ENCODE data around the gene PTBP3. TPM values are rescaled to one million over a fixed set of nuclear protein-coding genes. Genes with fewer than 3 reads are reported as not detected.

PTBP3 gene
- total RNA-seq, 1 experiment from 2014 or later: 100 TPM

- H3K27ac Mint-ChIP-seq: no peak overlapping the region
- POLR2A ChIA-PET: no interaction called here
- no peaks in the 10 kb centered on the region for H3K27me3 Mint-ChIP-seq (ENCODE audit: low read depth)
- ATAC-seq: no peak
- DNase-seq (ENCODE audit: low spot score): no peak
- TF ChIP-seq TEAD4 (CRISPR knock-in tag; IDR thresholded peaks at IDR 0.05) (no peak), ATF2 (CRISPR knock-in tag; IDR thresholded peaks at IDR 0.05; ENCODE audit: borderline replicate concordance, low read depth) (no peak), SMAD4 (CRISPR knock-in tag; IDR thresholded peaks at IDR 0.05) (no peak), NR2C2 (CRISPR knock-in tag; IDR thresholded peaks at IDR 0.05) (no peak), ETV6 (CRISPR knock-in tag; IDR thresholded peaks at IDR 0.05) (no peak), USF1 (CRISPR knock-in tag; IDR thresholded peaks at IDR 0.05) (no peak), ATF3 (CRISPR knock-in tag; conservative IDR thresholded peaks at IDR 0.05) (no peak), GABPB1 (CRISPR knock-in tag; IDR thresholded peaks at IDR 0.05) (no peak), FOXK1 (CRISPR knock-in tag; IDR thresholded peaks at IDR 0.05) (no peak), ZNF263 (CRISPR knock-in tag; IDR thresholded peaks at IDR 0.05; ENCODE audit: low read depth) (no peak), SMAD3 (CRISPR knock-in tag; IDR thresholded peaks at IDR 0.05; ENCODE audit: borderline replicate concordance) (no peak), HMGA2 (CRISPR knock-in tag; IDR thresholded peaks at IDR 0.05) (no peak), EMX1 (CRISPR knock-in tag; IDR thresholded peaks at IDR 0.05) (no peak)
- H3K36me3 Mint-ChIP-seq: no peaks in the 10 kb centered on the region
- CTCF ChIA-PET: no interaction called here
- peaks cover 10% of the 10 kb centered on the region for H3K4me1 Mint-ChIP-seq
- H3K9me3 Mint-ChIP-seq: peaks cover 8% of the 10 kb centered on the region
- H3K4me3 Mint-ChIP-seq: no peak overlapping the region
Observed at GRCh38 chr9:112198646-112199045, 134.8 kb downstream of the PTBP3 start.

GRCh38 chr9:112194969-112195431, 138.4 kb downstream of the PTBP3 start:
- H3K27ac Mint-ChIP-seq: no peak overlapping the region
- ChIA-PET CTCF (interaction anchor here (1.0 kb wide), 1 partner anchor 133 kb away, joined by 3 read pairs; no protein-coding TSS in a partner anchor), POLR2A (no interaction called here)
- peaks cover 16% of the 10 kb centered on the region for H3K4me1 Mint-ChIP-seq
- H3K27me3 Mint-ChIP-seq (ENCODE audit: low read depth): no peaks in the 10 kb centered on the region
- H3K4me3 Mint-ChIP-seq: no peak overlapping the region
- ATAC-seq: no peak
- no peaks in the 10 kb centered on the region for H3K36me3 Mint-ChIP-seq
- DNase-seq (ENCODE audit: low spot score): no peak
- TF ChIP-seq NFATC4 (CRISPR knock-in tag; IDR thresholded peaks at IDR 0.05) (no peak), ZNF396 (CRISPR knock-in tag; IDR thresholded peaks at IDR 0.05; ENCODE audit: borderline replicate concordance) (no peak), NFYB (CRISPR knock-in tag; conservative IDR thresholded peaks at IDR 0.05; ENCODE audit: low read depth) (no peak), E2F4 (CRISPR knock-in tag; IDR thresholded peaks at IDR 0.05; ENCODE audit: borderline replicate concordance, low read depth) (no peak), E2F5 (CRISPR knock-in tag; IDR thresholded peaks at IDR 0.05) (no peak), ETV6 (CRISPR knock-in tag; IDR thresholded peaks at IDR 0.05) (no peak), ZMAT4 (CRISPR knock-in tag; IDR thresholded peaks at IDR 0.05) (no peak), ZNF532 (CRISPR knock-in tag; IDR thresholded peaks at IDR 0.05; ENCODE audit: borderline replicate concordance) (no peak)
- H3K9me3 Mint-ChIP-seq: peaks cover 5% of the 10 kb centered on the region; the same call in 1 of the 2 replicates
